K562 (cell line): ENCODE data around the gene RCC2.

ENCODE experiments used
- BACH1 ChIP-seq: fragments of 200-800 bp; sonication (Bioruptor generic); IDR thresholded peaks from 2 replicates; pipeline ENCODE4 v1.6.1; 2016; ENCODE audit warnings: missing genetic modification characterization, missing compliant biosample characterization
- ZEB2 ChIP-seq: fragments of 450-650 bp; IDR thresholded peaks from 2 replicates; pipeline ENCODE4 v1.6.1; 2016

DNA sequence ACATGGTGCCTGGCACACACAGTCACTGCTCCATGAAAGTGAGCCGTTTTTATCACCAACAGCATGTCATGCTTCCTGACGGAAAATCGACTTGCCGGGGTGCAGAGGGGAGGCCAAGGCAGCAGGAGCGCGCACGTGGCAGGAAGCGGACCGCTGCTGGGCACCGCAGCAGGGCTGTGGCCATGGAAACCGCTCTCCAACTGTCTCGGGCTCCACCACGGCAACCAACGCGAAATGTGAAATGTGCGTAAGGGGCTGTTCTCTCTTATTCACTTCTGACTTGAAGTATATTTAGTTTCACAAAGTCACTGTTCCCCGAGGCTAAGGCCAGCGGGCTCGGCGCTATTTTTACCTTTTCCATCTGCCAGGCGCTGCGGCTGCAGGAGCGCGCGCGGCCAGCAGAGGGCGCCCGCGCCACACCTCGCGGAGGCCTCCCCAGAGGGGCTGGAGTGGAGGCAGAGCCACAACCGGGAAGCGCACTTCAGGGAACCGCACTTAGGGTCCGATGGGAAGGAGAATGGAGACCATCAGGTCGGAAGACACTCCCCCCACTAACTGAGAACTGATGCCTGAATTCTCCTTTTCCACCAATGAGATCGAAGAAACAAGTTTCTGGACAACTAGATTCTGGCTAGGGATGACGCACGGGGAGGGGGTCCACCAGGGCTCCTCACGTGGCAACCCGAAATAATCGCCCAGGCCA is 19.7 kb downstream of the RCC2 start:
- no peak for TF ChIP-seq BACH1 (tag)
- no peak for TF ChIP-seq ZEB2
